DND-41 (cell line): Measurements from ENCODE around the gene TNNI3K.

Experiments used
- ATAC-seq: fragments of 200-7000 bp; cut with Tn5 transposase; 3 replicates; pipeline ENCODE4 v1.9.1; 2021; ENCODE audit warnings: low read depth; ENCODE audit not compliant: insufficient read depth
- DNase-seq: peaks from one replicate; pipeline ENCODE4 v3.0.0-alpha.2; 2020
- H2AFZ ChIP-seq: 2 replicates; pipeline ENCODE4 v1.6.0; 2012; ENCODE audit warnings: low read depth, low read length
- H3K27ac ChIP-seq: 2 replicates; pipeline ENCODE4 v1.5.1; 2012; ENCODE audit warnings: low read length, inconsistent platforms
- H3K27me3 ChIP-seq: fragments of 200-600 bp; sonication (generic); 2 replicates; pipeline ENCODE4 v1.6.0; 2012; ENCODE audit warnings: low read length, mild to moderate bottlenecking, inconsistent platforms; ENCODE audit not compliant: insufficient read depth, poor library complexity
- H3K36me3 ChIP-seq: 2 replicates; pipeline ENCODE4 v1.5.1; 2012; ENCODE audit warnings: low read length, inconsistent platforms; ENCODE audit not compliant: insufficient read depth
- H3K4me1 ChIP-seq: 2 replicates; pipeline ENCODE4 v1.5.1; 2012; ENCODE audit warnings: mild to moderate bottlenecking, low read length; ENCODE audit not compliant: insufficient read depth
- H3K4me2 ChIP-seq: 2 replicates; pipeline ENCODE4 v1.6.0; 2012; ENCODE audit warnings: mild to moderate bottlenecking, moderate library complexity, low read length, inconsistent platforms; ENCODE audit not compliant: insufficient read depth
- H3K4me3 ChIP-seq, 2 experiments: fragments of 200-600 bp in 1 of 2; shearing (Covaris generic) in 1 of 2; 2 replicates each; pipeline ENCODE4 v1.5.1; 2012 to 2016; ENCODE audit warnings: inconsistent platforms in 2 of 2, low read length in 2 of 2, mild to moderate bottlenecking in 2 of 2, low read depth in 1 of 2, moderate library complexity in 1 of 2
- H3K79me2 ChIP-seq: 2 replicates; pipeline ENCODE4 v1.6.0; 2012; ENCODE audit warnings: low read length, inconsistent platforms; ENCODE audit not compliant: insufficient read depth
- H3K9ac ChIP-seq: 2 replicates; pipeline ENCODE4 v1.6.0; 2012; ENCODE audit warnings: low read depth, mild to moderate bottlenecking, inconsistent platforms, low read length, moderate library complexity
- H3K9me3 ChIP-seq: 2 replicates; pipeline ENCODE4 v1.5.1; 2012; ENCODE audit warnings: low read length, moderate library complexity, mild to moderate bottlenecking, inconsistent platforms; ENCODE audit not compliant: insufficient read depth, severe bottlenecking
- H4K20me1 ChIP-seq: 2 replicates; pipeline ENCODE4 v1.6.0; 2012; ENCODE audit warnings: low read length; ENCODE audit not compliant: insufficient read depth
- EZH2 ChIP-seq: IDR thresholded peaks from 3 replicates; pipeline ENCODE4 v1.6.1; 2012; ENCODE audit warnings: borderline replicate concordance, low read depth, mild to moderate bottlenecking, moderate library complexity, low read length, inconsistent platforms; ENCODE audit not compliant: severe bottlenecking
- TF ChIP-seq, protein P1 (sequence below): IDR thresholded peaks from 2 replicates; pipeline ENCODE4 v1.5.1; 2012; ENCODE audit warnings: borderline replicate concordance, low read length, moderate library complexity, mild to moderate bottlenecking; ENCODE audit not compliant: poor library complexity, severe bottlenecking; ENCODE audit errors: extremely low read depth

Gene TNNI3K

GRCh38 chr1:74343216-74343615 is 108.0 kb downstream of the TNNI3K start:
- Histone ChIP-seq H3K9ac (no peak overlapping the region), H3K4me1 (no peaks in the 10 kb centered on the region), H3K79me2 (no peaks in the 10 kb centered on the region), H3K4me3 (no peak overlapping the region), H3K27me3 (no peaks in the 10 kb centered on the region), H4K20me1 (no peaks in the 10 kb centered on the region), H3K27ac (no peak overlapping the region), H3K36me3 (no peaks in the 10 kb centered on the region), H3K4me2 (no peak overlapping the region), H3K9me3 (no peaks in the 10 kb centered on the region), H2AFZ (no peak overlapping the region)
- DNase-seq (no peak), ATAC-seq (no peak)
- TF ChIP-seq EZH2 = no peak
- TF ChIP-seq, protein P1, sequence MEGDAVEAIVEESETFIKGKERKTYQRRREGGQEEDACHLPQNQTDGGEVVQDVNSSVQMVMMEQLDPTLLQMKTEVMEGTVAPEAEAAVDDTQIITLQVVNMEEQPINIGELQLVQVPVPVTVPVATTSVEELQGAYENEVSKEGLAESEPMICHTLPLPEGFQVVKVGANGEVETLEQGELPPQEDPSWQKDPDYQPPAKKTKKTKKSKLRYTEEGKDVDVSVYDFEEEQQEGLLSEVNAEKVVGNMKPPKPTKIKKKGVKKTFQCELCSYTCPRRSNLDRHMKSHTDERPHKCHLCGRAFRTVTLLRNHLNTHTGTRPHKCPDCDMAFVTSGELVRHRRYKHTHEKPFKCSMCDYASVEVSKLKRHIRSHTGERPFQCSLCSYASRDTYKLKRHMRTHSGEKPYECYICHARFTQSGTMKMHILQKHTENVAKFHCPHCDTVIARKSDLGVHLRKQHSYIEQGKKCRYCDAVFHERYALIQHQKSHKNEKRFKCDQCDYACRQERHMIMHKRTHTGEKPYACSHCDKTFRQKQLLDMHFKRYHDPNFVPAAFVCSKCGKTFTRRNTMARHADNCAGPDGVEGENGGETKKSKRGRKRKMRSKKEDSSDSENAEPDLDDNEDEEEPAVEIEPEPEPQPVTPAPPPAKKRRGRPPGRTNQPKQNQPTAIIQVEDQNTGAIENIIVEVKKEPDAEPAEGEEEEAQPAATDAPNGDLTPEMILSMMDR = no peak

DNA sequence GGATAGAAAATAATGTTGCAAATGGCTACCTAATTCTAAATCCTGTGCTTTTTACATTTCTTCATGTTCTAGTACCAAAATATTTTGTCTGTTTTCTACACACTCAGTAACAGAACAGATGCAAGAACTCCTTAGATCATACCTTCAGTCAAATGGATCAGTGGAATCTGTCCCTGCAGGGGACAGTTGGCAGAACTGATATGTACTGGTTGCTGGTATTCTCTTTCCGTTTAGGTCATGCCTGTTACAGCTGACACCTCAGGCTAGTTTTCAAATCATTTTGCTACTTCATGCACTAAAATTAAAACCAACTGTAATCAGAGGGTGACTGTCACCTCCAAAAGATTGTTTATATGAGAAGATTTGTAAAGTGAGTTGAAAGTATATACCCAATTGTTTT is 109.2 kb downstream of the TNNI3K start:
- Histone ChIP-seq H3K4me2 (no peak overlapping the region), H3K4me3 (no peak overlapping the region), H2AFZ (no peak overlapping the region), H4K20me1 (no peaks in the 10 kb centered on the region), H3K79me2 (no peaks in the 10 kb centered on the region), H3K4me1 (no peaks in the 10 kb centered on the region), H3K27ac (no peak overlapping the region), H3K36me3 (no peaks in the 10 kb centered on the region), H3K27me3 (no peaks in the 10 kb centered on the region), H3K9me3 (no peaks in the 10 kb centered on the region), H3K9ac (no peak overlapping the region)
- TF ChIP-seq, protein P1 = no peak
- TF ChIP-seq EZH2 = no peak
- DNase-seq = no peak
- no peak for ATAC-seq

- TF ChIP-seq EZH2 = no peak
- TF ChIP-seq, protein P1 = no peak
- Histone ChIP-seq H3K4me2 (no peak overlapping the region), H4K20me1 (no peaks in the 10 kb centered on the region), H3K9ac (no peak overlapping the region), H3K9me3 (no peaks in the 10 kb centered on the region), H3K79me2 (no peaks in the 10 kb centered on the region), H3K27ac (no peak overlapping the region), H3K4me3 (no peak overlapping the region), H3K27me3 (no peaks in the 10 kb centered on the region), H3K36me3 (no peaks in the 10 kb centered on the region), H2AFZ (no peak overlapping the region), H3K4me1 (no peaks in the 10 kb centered on the region)
- no peak for DNase-seq
- ATAC-seq = no peak
Measured at GRCh38 chr1:74356493-74356892, 121.3 kb downstream of the TNNI3K start.

DNA sequence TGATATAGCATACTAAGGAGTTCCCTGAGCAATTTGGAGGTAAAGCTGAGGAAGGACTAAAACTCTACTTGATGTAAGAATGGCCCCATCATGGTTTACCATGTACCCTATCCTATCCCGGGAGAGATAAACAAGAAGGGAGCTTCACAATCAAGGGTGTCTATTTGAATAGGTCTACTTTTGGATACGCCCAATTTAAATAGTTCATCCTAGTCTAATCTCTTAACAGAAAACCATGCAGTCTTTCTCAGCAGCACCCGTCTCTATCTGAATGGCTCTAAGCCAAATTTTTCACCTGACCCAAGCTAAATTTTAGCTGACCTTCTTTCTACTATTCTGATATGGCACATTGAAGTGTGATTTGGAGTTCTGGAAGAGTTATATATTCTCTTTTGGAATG is 122.0 kb downstream of the TNNI3K start:
- H4K20me1 ChIP-seq = no peaks in the 10 kb centered on the region
- no peak for DNase-seq
- no peak overlapping the region for H3K4me3 ChIP-seq
- no peak overlapping the region for H3K9ac ChIP-seq
- no peaks in the 10 kb centered on the region for H3K36me3 ChIP-seq
- TF ChIP-seq, protein P1 = no peak
- H3K79me2 ChIP-seq = no peaks in the 10 kb centered on the region
- ATAC-seq = no peak
- H3K27me3 ChIP-seq = no peaks in the 10 kb centered on the region
- H3K27ac ChIP-seq = no peak overlapping the region
- H3K9me3 ChIP-seq = no peaks in the 10 kb centered on the region
- H3K4me2 ChIP-seq = no peak overlapping the region
- no peaks in the 10 kb centered on the region for H3K4me1 ChIP-seq
- no peak overlapping the region for H2AFZ ChIP-seq
